GM21423 (cell line): ENCODE data around the gene TEKT2.

Source experiments
- ATAC-seq: cut with Tn5 transposase; IDR thresholded peaks from one replicate; pipeline ENCODE4 v1.9.1; 2021; ENCODE audit warnings: mild to moderate bottlenecking, moderate library complexity; ENCODE audit not compliant: unreplicated experiment

The TEKT2 gene

DNA sequence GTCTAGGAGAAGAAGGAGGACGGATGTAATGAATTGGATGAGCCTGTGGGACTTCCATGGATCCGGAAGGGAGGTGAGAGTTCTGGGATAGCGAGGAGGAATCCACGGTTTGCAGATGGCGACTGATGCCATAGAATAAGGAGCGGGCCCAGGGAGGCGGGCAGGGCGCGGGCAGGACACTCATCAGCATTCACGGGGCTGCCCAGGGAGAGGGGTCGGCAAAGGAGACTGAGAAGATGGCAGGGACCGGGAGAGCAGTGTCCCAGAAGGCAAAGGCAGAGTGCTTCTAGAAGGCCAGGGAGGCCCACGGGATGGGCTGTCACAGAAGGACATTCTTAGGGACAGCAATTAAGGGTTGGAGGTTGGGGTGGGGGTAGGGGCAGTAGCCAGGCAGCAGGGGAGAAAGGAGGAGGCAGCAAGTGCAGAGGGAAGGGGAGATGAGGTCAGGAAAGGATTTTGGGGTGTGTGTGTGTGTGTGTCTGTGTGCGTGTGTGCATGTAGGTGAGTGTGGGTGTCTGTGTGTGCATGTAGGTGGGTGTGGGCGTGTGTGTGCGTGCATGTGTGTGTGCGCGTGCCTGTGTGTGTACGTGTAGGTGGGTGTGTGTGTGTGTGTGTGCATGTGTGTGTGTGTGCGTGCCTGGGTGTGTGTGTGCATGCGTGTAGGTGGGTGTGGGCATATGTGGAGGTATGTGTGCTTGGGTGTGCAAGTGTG, 42.3 kb downstream of the TEKT2 start:
- ATAC-seq = no peak

- ATAC-seq = no peak
These were observed 43.1 kb downstream of the TEKT2 start for GRCh38 chr1:36126797-36127500.

DNA sequence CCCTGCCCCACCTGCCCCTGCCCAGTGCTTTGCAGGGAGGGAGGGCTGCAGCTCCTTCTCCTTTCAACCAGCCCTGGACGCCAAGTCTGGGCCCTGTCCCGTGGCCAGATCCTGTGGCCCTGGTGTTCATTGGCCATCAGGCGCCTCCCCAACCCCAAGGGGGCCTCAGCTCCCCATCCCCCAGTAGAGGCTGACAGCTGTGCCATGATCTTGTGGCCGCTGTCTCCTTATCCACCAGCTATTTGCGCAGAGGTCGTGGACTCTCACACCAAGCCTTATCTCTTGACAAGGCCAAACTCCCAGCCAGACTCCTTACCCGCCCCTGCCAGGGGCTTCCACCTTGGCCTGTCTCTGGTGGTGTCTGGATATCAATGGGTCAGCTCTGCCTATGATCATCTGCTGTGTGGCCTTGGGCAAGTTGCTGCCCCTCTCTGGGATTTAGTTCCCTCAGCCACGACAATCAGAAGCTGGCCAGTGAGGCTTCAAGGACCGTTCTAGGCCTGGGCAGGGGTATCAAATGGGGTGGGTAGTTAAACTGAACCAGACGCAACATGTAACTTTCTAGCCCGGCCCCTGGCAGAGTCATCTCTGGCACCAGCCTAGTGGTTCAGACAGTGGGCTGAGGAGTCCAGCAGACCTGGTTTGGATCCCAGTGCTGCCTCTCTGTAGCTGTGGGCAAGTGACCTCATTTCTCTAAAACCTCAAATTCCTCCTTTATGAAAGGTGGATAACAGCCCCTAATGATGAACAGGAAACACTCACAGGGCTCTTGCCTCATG, 44.4 kb downstream of the TEKT2 start:
- ATAC-seq = no peak

- no peak for ATAC-seq
These were observed 45.0 kb downstream of the TEKT2 start for GRCh38 chr1:36128905-36129206.

DNA sequence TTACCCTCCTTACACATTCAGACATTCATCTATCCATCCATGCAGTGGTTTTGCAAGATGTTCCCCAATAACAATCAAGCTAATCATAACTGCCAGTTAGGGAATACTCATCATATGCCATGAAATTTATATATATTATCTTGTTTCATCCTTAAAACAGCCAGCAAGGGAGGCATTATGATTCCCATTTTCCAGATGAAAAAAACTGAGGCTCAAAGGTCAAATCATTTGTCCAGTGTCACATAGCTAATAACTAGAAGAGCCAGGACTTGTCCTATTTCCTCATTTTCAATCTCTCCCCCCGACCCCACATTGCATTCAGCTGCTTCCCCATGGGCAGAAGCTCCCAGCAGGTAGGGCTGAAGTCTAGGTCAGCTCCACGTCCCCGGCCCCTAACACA, 48.1 kb downstream of the TEKT2 start:
- no peak for ATAC-seq

- no peak for ATAC-seq
These were observed 49.6 kb downstream of the TEKT2 start for GRCh38 chr1:36133484-36133883.

- ATAC-seq = no peak
These were observed 50.1 kb downstream of the TEKT2 start for GRCh38 chr1:36134031-36134430.

GRCh38 chr1:36134505-36135329, 50.8 kb downstream of the TEKT2 start:
- ATAC-seq = no peak

- no peak for ATAC-seq
These were observed 51.4 kb downstream of the TEKT2 start for GRCh38 chr1:36135330-36135667.

- ATAC-seq = no peak
These were observed 51.9 kb downstream of the TEKT2 start for GRCh38 chr1:36135796-36136195.

- no peak for ATAC-seq
These were observed 52.6 kb downstream of the TEKT2 start for GRCh38 chr1:36136535-36136934.

GRCh38 chr1:36137226-36137625, 53.3 kb downstream of the TEKT2 start:
- no peak for ATAC-seq

DNA sequence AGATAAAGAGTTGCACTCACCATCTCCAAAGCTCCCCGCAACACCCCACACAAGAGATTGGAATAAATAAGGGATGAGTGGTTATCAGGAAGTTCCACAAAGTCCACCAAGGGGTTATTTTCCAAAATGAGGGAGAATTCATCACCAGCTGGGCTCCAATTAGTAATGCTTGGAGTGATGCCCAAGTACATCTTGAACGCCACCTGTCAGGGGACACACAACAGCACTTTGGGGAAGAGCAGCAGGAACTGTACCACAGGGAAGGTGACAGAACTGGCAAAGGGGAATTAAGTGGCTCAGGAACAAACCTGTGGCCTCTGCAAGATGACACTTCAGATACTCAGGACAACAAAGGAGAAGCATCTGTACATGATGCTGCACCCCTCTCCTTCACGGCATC, 53.9 kb downstream of the TEKT2 start:
- no peak for ATAC-seq
